Sigmoid colon (tissue), 7 donors: ENCODE data around the gene PRSS2. TPM values are rescaled to one million over a fixed set of nuclear protein-coding genes. Genes with fewer than 3 reads are reported as not detected.
"Not testable (repeated sequence)": the region's sequence is repeated elsewhere in the genome, so short reads cannot be mapped to it uniquely, and the experiment has no call there.

Experiments used
- DNase-seq: peaks from one replicate; pipeline ENCODE4 v3.0.0-alpha.2; 2019
- H3K27ac ChIP-seq, 4 donors: fragments of 200-600 bp; sonication (generic); one replicate each; pipeline ENCODE4 v1.5.1; 2016 to 2019; ENCODE audit warnings: mild to moderate bottlenecking in 1 of 4
- H3K27me3 ChIP-seq, 3 donors: fragments of 200-600 bp; sonication (generic); one replicate each; pipeline ENCODE4 v1.5.1; 2019; ENCODE audit warnings: mild to moderate bottlenecking in 1 of 3
- H3K36me3 ChIP-seq, 4 donors: fragments of 200-600 bp; sonication (generic); one replicate each; pipeline ENCODE4 v1.5.1; 2016 to 2019
- H3K4me1 ChIP-seq, 4 donors: fragments of 200-600 bp; sonication (generic); one replicate each; pipeline ENCODE4 v1.5.1; 2017 to 2019
- H3K4me3 ChIP-seq, 4 donors: fragments of 200-600 bp; sonication (generic); one replicate each; pipeline ENCODE4 v1.5.1; 2017 to 2019; ENCODE audit warnings: mild to moderate bottlenecking in 2 of 4, moderate library complexity in 1 of 4
- H3K9me3 ChIP-seq, 4 donors: fragments of 200-600 bp in 3 of 4; sonication (generic) in 3 of 4; one replicate each; pipeline versions ENCODE4 v1.5.1 to v1.6.1; 2013 to 2019
- EP300 ChIP-seq, 4 donors: sonication (generic); formaldehyde crosslinking; IDR thresholded peaks; one replicate each; pipeline ENCODE4 v1.6.1; 2017; ENCODE audit warnings: antibody characterized with exemption in 4 of 4
- POLR2A ChIP-seq, 2 donors: fragments of 450-650 bp; IDR thresholded peaks; one replicate each; pipeline ENCODE4 v1.6.1; 2016; ENCODE audit warnings: antibody characterized with exemption in 2 of 2, mild to moderate bottlenecking in 2 of 2, moderate library complexity in 2 of 2
- POLR2AphosphoS5 ChIP-seq, 4 donors: sonication (generic); formaldehyde crosslinking; IDR thresholded peaks; one replicate each; pipeline ENCODE4 v1.6.1; 2017; ENCODE audit warnings: antibody characterized with exemption in 4 of 4
- WGBS, 2 donors: extraction: QIAGEN DNeasy Blood & Tissue Kit; methylation state at CpG; one replicate each; pipeline ENCODE4 v1.1.7; 2013; 5-methylcytosine and 5-hydroxymethylcytosine counted together
- intact Hi-C: fragments of 100-400 bp; cut with DNase I; formaldehyde crosslinking; loops from one replicate; pipeline ENCODE4 v1.15.1; 2023
- polyA plus RNA-seq, 3 donors: library from polyadenylated mRNA; stranded (reverse); fragments of 200-250 nt; gene quantifications; one replicate each; pipeline ENCODE4 v1.2.3, GENCODE V29; 2013
- total RNA-seq, 4 donors: library from RNA; depleted of rRNA; stranded (reverse); fragments of >200 nt; gene quantifications; one replicate each; pipeline ENCODE4 v1.1.0, GENCODE V29; 2016
- TF ChIP-seq, protein P1 (sequence below), 4 experiments: fragments of 450-650 bp in 3 of 4; fragments of 200-600 bp in 1 of 4; IDR thresholded peaks; one replicate each; pipeline ENCODE4 v1.5.1; 2016 to 2019; ENCODE audit warnings: antibody characterized with exemption in 4 of 4, mild to moderate bottlenecking in 3 of 4, moderate library complexity in 2 of 4
- donor health status: healthy with polysubstance abuse.
- donor health status: Bipolar disorder and iron deficiency.
- donor health status: healthy.

Gene PRSS2
- total and polyA plus RNA-seq, 7 donors: 1.4 to 30.0 (median 3.0) TPM; not detected in 4

DNA sequence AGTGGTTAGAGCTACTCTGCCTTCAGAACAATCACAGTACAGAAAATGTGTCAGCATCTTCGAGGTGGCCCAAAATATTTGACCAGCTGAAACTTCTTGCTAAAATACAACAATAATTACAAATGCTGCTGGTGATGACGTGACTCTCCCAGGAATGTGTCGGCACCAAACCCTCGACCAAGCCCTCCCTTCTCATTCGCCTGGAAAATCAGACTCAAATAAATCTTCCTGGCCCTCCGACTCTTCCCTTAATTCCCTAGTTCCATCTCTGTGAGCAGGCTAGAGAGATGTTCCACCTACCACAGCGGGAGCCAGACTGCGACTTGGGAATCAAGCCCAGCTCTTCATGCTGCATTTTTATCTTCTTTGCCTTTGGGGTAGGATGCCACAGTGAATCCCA, 4.1 kb downstream of the PRSS2 start:
- intact Hi-C loops: no loop called here
- Histone ChIP-seq H3K27ac (no peak overlapping the region), H3K36me3 (no peaks in the 10 kb centered on the region), H3K27me3 (no peaks in the 10 kb centered on the region), H3K4me3 (no peak overlapping the region), H3K9me3 (no peaks in the 10 kb centered on the region), H3K4me1 (no peaks in the 10 kb centered on the region)
- DNase-seq: no peak
- WGBS, 2 donors: 55 to 68% methylated on average over 8 of the region's 8 CpGs
- TF ChIP-seq POLR2AphosphoS5 (IDR thresholded peaks at IDR 0.05): no peak
- TF ChIP-seq, protein P1, sequence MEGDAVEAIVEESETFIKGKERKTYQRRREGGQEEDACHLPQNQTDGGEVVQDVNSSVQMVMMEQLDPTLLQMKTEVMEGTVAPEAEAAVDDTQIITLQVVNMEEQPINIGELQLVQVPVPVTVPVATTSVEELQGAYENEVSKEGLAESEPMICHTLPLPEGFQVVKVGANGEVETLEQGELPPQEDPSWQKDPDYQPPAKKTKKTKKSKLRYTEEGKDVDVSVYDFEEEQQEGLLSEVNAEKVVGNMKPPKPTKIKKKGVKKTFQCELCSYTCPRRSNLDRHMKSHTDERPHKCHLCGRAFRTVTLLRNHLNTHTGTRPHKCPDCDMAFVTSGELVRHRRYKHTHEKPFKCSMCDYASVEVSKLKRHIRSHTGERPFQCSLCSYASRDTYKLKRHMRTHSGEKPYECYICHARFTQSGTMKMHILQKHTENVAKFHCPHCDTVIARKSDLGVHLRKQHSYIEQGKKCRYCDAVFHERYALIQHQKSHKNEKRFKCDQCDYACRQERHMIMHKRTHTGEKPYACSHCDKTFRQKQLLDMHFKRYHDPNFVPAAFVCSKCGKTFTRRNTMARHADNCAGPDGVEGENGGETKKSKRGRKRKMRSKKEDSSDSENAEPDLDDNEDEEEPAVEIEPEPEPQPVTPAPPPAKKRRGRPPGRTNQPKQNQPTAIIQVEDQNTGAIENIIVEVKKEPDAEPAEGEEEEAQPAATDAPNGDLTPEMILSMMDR (IDR thresholded peaks at IDR 0.05): no peak
- no peak for TF ChIP-seq EP300 (IDR thresholded peaks at IDR 0.05)

DNA sequence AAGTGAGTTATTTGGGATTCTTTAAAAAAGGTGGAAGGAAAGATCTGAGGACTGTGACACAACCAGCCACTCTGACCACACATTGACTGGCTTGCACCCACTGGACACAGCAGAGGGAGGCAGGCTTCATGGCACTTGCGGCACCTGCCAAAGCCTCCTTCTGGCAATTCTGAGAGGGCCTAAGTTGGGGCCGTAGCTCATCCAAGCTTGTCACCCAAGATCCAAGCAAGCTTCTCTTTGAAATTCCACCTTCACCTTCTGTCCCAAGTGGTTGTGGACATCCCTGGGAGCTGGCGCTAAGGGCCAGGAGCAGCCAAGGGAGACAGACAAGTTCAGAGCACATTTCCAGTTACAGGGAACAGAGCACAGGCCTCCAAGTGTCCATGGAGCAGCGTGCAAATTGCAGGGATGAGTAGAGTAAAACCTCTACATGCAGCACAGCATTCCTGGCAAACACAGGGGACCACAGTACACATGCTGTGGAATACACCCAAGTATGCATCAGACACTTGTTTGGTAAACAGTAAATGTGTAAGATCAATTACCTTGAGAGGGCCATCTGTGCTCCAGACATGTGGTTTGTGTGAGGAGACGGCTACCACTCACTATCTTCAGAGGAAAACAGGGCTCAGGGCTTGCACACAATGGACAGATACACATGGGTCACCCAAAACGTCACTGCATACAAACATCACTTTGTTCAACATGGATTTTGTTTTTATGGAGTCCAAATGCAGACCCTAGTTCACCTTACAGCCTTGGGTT, 4.8 kb downstream of the PRSS2 start:
- 70 to 81% methylated on average over 6 of the region's 6 CpGs for WGBS, 2 donors
- H3K27ac ChIP-seq, intact Hi-C loops, H3K4me1 ChIP-seq, H3K4me3 ChIP-seq, H3K36me3 ChIP-seq, DNase-seq, H3K27me3 ChIP-seq, H3K9me3 ChIP-seq: not testable (repeated sequence)

GRCh38 chr7:142776206-142776844, 5.6 kb downstream of the PRSS2 start:
- Histone ChIP-seq H3K4me3 (no peak overlapping the region), H3K4me1 (no peaks in the 10 kb centered on the region)

GRCh38 chr7:142776845-142777225, 6.1 kb downstream of the PRSS2 start:
- H3K27me3 ChIP-seq, H3K36me3 ChIP-seq, H3K9me3 ChIP-seq, H3K4me3 ChIP-seq, H3K4me1 ChIP-seq, H3K27ac ChIP-seq, DNase-seq, intact Hi-C loops: not testable (repeated sequence)
- WGBS, 2 donors: 94% methylated on average over 2 of the region's 2 CpGs

More at GRCh38 chr7:142776206-142776844, 5.6 kb downstream of the PRSS2 start:
- Histone ChIP-seq H3K27ac (no peak overlapping the region), H3K27me3 (no peaks in the 10 kb centered on the region), H3K36me3 (no peaks in the 10 kb centered on the region), H3K9me3 (no peaks in the 10 kb centered on the region)
- WGBS, 2 donors: 71 to 79% methylated on average over 9 of the region's 9 CpGs
- intact Hi-C loops: no loop called here
- DNase-seq: no peak
- no peak for TF ChIP-seq EP300 (IDR thresholded peaks at IDR 0.05)
- TF ChIP-seq POLR2AphosphoS5 (IDR thresholded peaks at IDR 0.05): no peak
- no peak for TF ChIP-seq POLR2A (IDR thresholded peaks at IDR 0.05)
- TF ChIP-seq, protein P1 (IDR thresholded peaks at IDR 0.05): no peak

GRCh38 chr7:142777318-142777717, 6.5 kb downstream of the PRSS2 start:
- 97% methylated on average over 2 of the region's 2 CpGs for WGBS, 2 donors
- Histone ChIP-seq H3K36me3 (no peaks in the 10 kb centered on the region), H3K27me3 (peaks cover 0 to 2% (median under 1%) of the 10 kb centered on the region in 3 donors), H3K27ac (no peak overlapping the region), H3K4me1 (no peaks in the 10 kb centered on the region), H3K9me3 (no peaks in the 10 kb centered on the region), H3K4me3 (no peak overlapping the region)
- TF ChIP-seq, protein P1 (IDR thresholded peaks at IDR 0.05): no peak
- no peak for TF ChIP-seq EP300 (IDR thresholded peaks at IDR 0.05)
- DNase-seq: no peak
- intact Hi-C loops: no loop called here
